Measurements from ENCODE around the gene CLTCL1.

DNA sequence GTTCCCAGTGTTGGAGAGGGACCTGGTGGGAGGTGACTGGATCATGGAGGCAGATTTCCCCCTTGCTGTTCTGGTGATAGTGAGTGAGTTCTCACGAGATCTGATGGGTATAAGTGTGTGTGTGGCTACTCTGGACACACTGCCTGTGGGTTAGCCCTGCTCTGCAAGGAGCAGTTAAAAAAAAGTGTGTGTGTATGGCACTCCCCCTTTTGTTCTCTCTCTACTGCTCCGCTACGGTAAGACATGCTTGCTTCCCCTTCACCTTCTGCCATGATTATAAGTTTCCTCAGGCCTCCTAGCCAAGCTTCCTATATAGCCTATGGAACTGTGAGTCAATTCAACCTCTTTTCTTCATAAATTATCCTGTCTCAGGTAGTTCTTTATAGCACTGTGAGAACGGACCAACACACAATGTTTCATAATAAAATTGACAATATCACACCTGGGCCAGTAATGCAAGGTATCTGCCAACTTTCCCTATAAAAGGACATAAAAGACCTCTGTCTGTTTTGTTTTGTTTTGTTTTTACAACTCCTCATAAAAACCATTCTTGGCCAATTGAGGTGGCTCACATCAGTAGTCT, 20.2 kb downstream of the CLTCL1 start:
- TF ChIP-seq, protein P1, sequence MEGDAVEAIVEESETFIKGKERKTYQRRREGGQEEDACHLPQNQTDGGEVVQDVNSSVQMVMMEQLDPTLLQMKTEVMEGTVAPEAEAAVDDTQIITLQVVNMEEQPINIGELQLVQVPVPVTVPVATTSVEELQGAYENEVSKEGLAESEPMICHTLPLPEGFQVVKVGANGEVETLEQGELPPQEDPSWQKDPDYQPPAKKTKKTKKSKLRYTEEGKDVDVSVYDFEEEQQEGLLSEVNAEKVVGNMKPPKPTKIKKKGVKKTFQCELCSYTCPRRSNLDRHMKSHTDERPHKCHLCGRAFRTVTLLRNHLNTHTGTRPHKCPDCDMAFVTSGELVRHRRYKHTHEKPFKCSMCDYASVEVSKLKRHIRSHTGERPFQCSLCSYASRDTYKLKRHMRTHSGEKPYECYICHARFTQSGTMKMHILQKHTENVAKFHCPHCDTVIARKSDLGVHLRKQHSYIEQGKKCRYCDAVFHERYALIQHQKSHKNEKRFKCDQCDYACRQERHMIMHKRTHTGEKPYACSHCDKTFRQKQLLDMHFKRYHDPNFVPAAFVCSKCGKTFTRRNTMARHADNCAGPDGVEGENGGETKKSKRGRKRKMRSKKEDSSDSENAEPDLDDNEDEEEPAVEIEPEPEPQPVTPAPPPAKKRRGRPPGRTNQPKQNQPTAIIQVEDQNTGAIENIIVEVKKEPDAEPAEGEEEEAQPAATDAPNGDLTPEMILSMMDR (IDR thresholded peaks at IDR 0.05) = no peak
- TF ChIP-seq EZH2 (IDR thresholded peaks at IDR 0.05; ENCODE audit: borderline replicate concordance, insufficient read depth, low read depth, low read length, poor library complexity, severe bottlenecking) = no peak

Measured in B cell (primary cell).